GM19238 (cell line): ENCODE measurements around the gene ARHGDIA.

ENCODE experiments used
- DNase-seq: peaks from one replicate; pipeline ENCODE4 v3.0.0; 2011; ENCODE audit warnings: low spot score; ENCODE audit not compliant: insufficient read length

The ARHGDIA gene

GRCh38 chr17:81865733-81866439 lies 5.3 kb downstream of the ARHGDIA start:
- DNase-seq = no peak

- DNase-seq = no peak
Observed at GRCh38 chr17:81865358-81865732, 5.8 kb downstream of the ARHGDIA start.

GRCh38 chr17:81863833-81864768 lies 7.0 kb downstream of the ARHGDIA start:
- no peak for DNase-seq

GRCh38 chr17:81863123-81863675 lies 7.9 kb downstream of the ARHGDIA start:
- no peak for DNase-seq

GRCh38 chr17:81860756-81861568 lies 10.2 kb downstream of the ARHGDIA start:
- peak; percentile 99 for DNase-seq

- no peak for DNase-seq
Observed at GRCh38 chr17:81859906-81860755, 11.0 kb downstream of the ARHGDIA start, which contains the start of gene P4HB. Gene P4HB, minus strand, starts transcription at chr17:81860535. Its CDS starts 64 bp downstream, at chr17:81860471.

GRCh38 chr17:81858967-81859905 lies 11.9 kb downstream of the ARHGDIA start:
- DNase-seq = no peak

GRCh38 chr17:81858170-81858966 lies 12.8 kb downstream of the ARHGDIA start:
- DNase-seq = no peak

GRCh38 chr17:81854974-81855774 lies 16.0 kb downstream of the ARHGDIA start:
- DNase-seq = no peak

GRCh38 chr17:81852237-81852636 lies 18.9 kb downstream of the ARHGDIA start:
- no peak for DNase-seq

GRCh38 chr17:81851423-81851822 lies 19.7 kb downstream of the ARHGDIA start:
- no peak for DNase-seq

GRCh38 chr17:81849457-81849856 lies 21.7 kb downstream of the ARHGDIA start:
- DNase-seq = no peak

GRCh38 chr17:81846743-81847689 lies 24.1 kb downstream of the ARHGDIA start:
- DNase-seq = no peak

- no peak for DNase-seq
Observed at GRCh38 chr17:81845881-81846742, 25.0 kb downstream of the ARHGDIA start.

GRCh38 chr17:81845361-81845760 lies 25.8 kb downstream of the ARHGDIA start:
- DNase-seq = no peak
